Activated CD8-positive, alpha-beta memory T cell treated with anti-CD3 and anti-CD28 coated beads, Interleukin-2, amount 50 U/mL, for 48 hours (primary cell): ENCODE data around the gene SLC35A3.
A peak's percentile ranks its signal among the peaks of the same experiment; 100 is the strongest.
"Not testable (repeated sequence)": the region's sequence is repeated elsewhere in the genome, so short reads cannot be mapped to it uniquely, and the experiment has no call there.

Source experiments
- DNase-seq: peaks from one replicate; pipeline ENCODE4 v3.0.0-alpha.2; 2020

SLC35A3 gene

GRCh38 chr1:100036718-100037655, 67.2 kb downstream of the SLC35A3 start:
- DNase-seq: no peak

- DNase-seq: no peak
Observed at GRCh38 chr1:100037656-100037926, 67.8 kb downstream of the SLC35A3 start.

GRCh38 chr1:100037927-100038659, 68.3 kb downstream of the SLC35A3 start:
- DNase-seq: peak; percentile 94

GRCh38 chr1:100038660-100039287, 69.0 kb downstream of the SLC35A3 start:
- peak; percentile 88 for DNase-seq

- no peak for DNase-seq
Observed at GRCh38 chr1:100039591-100039990, 69.8 kb downstream of the SLC35A3 start.

GRCh38 chr1:100045206-100045605, 75.4 kb downstream of the SLC35A3 start:
- DNase-seq: no peak

GRCh38 chr1:100047235-100047708, 77.5 kb downstream of the SLC35A3 start:
- not testable (repeated sequence) for DNase-seq

GRCh38 chr1:100050139-100050538, 80.3 kb downstream of the SLC35A3 start:
- DNase-seq: no peak

- DNase-seq: no peak
Observed at GRCh38 chr1:100051401-100051800, 81.6 kb downstream of the SLC35A3 start.

GRCh38 chr1:100051893-100052292, 82.1 kb downstream of the SLC35A3 start:
- no peak for DNase-seq

- DNase-seq: no peak
Observed at GRCh38 chr1:100053119-100053518, 83.3 kb downstream of the SLC35A3 start.

- no peak for DNase-seq
Observed at GRCh38 chr1:100053727-100054126, 83.9 kb downstream of the SLC35A3 start.

- DNase-seq: no peak
Observed at GRCh38 chr1:100061681-100062080, 91.9 kb downstream of the SLC35A3 start.

- no peak for DNase-seq
Observed at GRCh38 chr1:100065183-100065968, 95.6 kb downstream of the SLC35A3 start.

- DNase-seq: no peak
Observed at GRCh38 chr1:100065969-100066227, 96.1 kb downstream of the SLC35A3 start.

GRCh38 chr1:100070201-100070939, 100.6 kb downstream of the SLC35A3 start:
- no peak for DNase-seq

- DNase-seq: no peak
Observed at GRCh38 chr1:100073531-100073930, 103.7 kb downstream of the SLC35A3 start.

GRCh38 chr1:100074604-100075395, 105.0 kb downstream of the SLC35A3 start:
- no peak for DNase-seq

- DNase-seq: no peak
Observed at GRCh38 chr1:100075773-100076172, 106.0 kb downstream of the SLC35A3 start.

GRCh38 chr1:100076319-100076718, 106.5 kb downstream of the SLC35A3 start:
- DNase-seq: no peak

GRCh38 chr1:100076744-100077143, 106.9 kb downstream of the SLC35A3 start:
- no peak for DNase-seq
